Panc1 (cell line): ENCODE measurements around the gene PRDM10.

Experiments used
- CTCF ChIP-seq: fragments of 450-650 bp; IDR thresholded peaks from 2 replicates; pipeline ENCODE4 v1.5.1; 2017; ENCODE audit warnings: mild to moderate bottlenecking
- POLR2AphosphoS5 ChIP-seq: IDR thresholded peaks from 2 replicates; pipeline ENCODE4 v1.6.1; 2012; ENCODE audit warnings: mild to moderate bottlenecking, low read depth, low read length, moderate library complexity
- REST ChIP-seq, 2 experiments: IDR thresholded peaks; 2 replicates each; pipeline ENCODE4 v1.6.1; 2011 to 2012; ENCODE audit warnings: low read depth in 2 of 2, control low read depth in 1 of 2, low read length in 1 of 2, mild to moderate bottlenecking in 1 of 2, moderate library complexity in 1 of 2; ENCODE audit not compliant: insufficient read depth in 1 of 2
- SIN3A ChIP-seq: IDR thresholded peaks from 2 replicates; pipeline ENCODE4 v1.6.1; 2012; ENCODE audit warnings: low read depth, mild to moderate bottlenecking, low read length, moderate library complexity, borderline replicate concordance; ENCODE audit not compliant: insufficient read depth

- TF ChIP-seq CTCF (no peak), REST (IDR thresholded peaks at IDR 0.05; ENCODE audit: insufficient read depth in 1 of 2, low read depth in 2 of 2, low read length in 1 of 2) (no peak), POLR2AphosphoS5 (no peak), SIN3A (no peak)
These were observed 16.8 kb downstream of the PRDM10 start for GRCh38 chr11:129985823-129986222.
